Motor neuron (in vitro differentiated cells): ENCODE measurements around the gene ENPP4. TPM values are rescaled to one million over a fixed set of nuclear protein-coding genes. Genes with fewer than 3 reads are reported as not detected.
"Not testable (repeated sequence)": the region's sequence is repeated elsewhere in the genome, so short reads cannot be mapped to it uniquely, and the experiment has no call there.

ENCODE experiments used
- ATAC-seq, 8 experiments: fragments of 200-7000 bp; cut with Tn5 transposase; replicated peaks in 6 of 8; 2 replicates each; pipeline ENCODE4 v1.8.0; 2021; ENCODE audit warnings: mild to moderate bottlenecking in 8 of 8, moderate library complexity in 8 of 8
- H3K27ac ChIP-seq, 2 donors: fragments of 250-450 bp; sonication (Bioruptor Pico); 2 replicates each; pipeline ENCODE4 v1.9.0; 2021; ENCODE audit warnings: antibody characterized with exemption in 2 of 2, mild to moderate bottlenecking in 2 of 2, moderate library complexity in 1 of 2
- H3K4me1 ChIP-seq, 2 donors: fragments of 250-450 bp; sonication (Bioruptor Pico); replicated peaks in 1 of 2; 2 replicates each; pipeline ENCODE4 v1.6.1; 2021; ENCODE audit warnings: antibody characterized with exemption in 2 of 2, mild to moderate bottlenecking in 2 of 2, moderate library complexity in 1 of 2
- H3K4me3 ChIP-seq, 5 donors: fragments of 250-450 bp; sonication (Bioruptor Pico); 2 replicates each; pipeline ENCODE4 v1.9.0; 2021; ENCODE audit warnings: antibody characterized with exemption in 5 of 5, mild to moderate bottlenecking in 5 of 5, moderate library complexity in 4 of 5
- WGBS, 10 experiments: fragments of 450-650 bp; shearing (Covaris generic); methylation state at CpG; one replicate each; pipeline ENCODE4 v1.0.0; 2022; 5-methylcytosine and 5-hydroxymethylcytosine counted together
- in situ Hi-C, 9 experiments: fragments of 400-800 bp; cut with MboI; loops; one replicate each; pipeline ENCODE4 v1.15.0; 2021; ENCODE audit warnings: low sequenced_read_pairs in 9 of 9, low pct_unique_long_range_greater_than_20kb in 2 of 9; ENCODE audit not compliant: unreplicated experiment in 9 of 9
- total RNA-seq, 8 experiments: library from RNA; unstranded; fragments of 300-600 nt; gene quantifications; 2 replicates each; pipeline versions ENCODE4 v1.2.3 to v1.2.4, GENCODE V29; 2022

Gene ENPP4
- total RNA-seq = 10 to 100 TPM in 3 of 8 experiments, 1 to 10 TPM in 3, under 1 TPM in 2; 0.42 to 21.1 (median 6.8) TPM

- peaks cover 2 to 13% of the 10 kb centered on the region in 2 donors for H3K4me1 ChIP-seq
- H3K27ac ChIP-seq = peak within 1 kb of the TSS in 1 of 2 donors; percentile 19
- 0 to 6% (median 0%) methylated on average over 1 to 23 of the region's 61 CpGs; no CpG with 5 or more reads in 2 of the 10 experiments for WGBS, 10 experiments
- in situ Hi-C loops = no loop called here
- H3K4me3 ChIP-seq = peak within 1 kb of the TSS; percentile 54 to 88 (median 72)
- peak; percentile 99 to 100 (median 100) for ATAC-seq
Measured at GRCh38 chr6:46129629-46130511, at the start of gene ENPP4. Gene ENPP4, plus strand, starts transcription at chr6:46129989. Its CDS starts 9,595 bp downstream, at chr6:46139584.

GRCh38 chr6:46080111-46080510 lies 49.7 kb upstream of the ENPP4 start:
- Histone ChIP-seq H3K27ac (no peak overlapping the region), H3K4me3 (no peak overlapping the region), H3K4me1 (no peaks in the 10 kb centered on the region)
- no peak for ATAC-seq
- in situ Hi-C loops = loop anchor here in 1 of 9 experiments (25.0 kb wide), 2 partner anchors 132 to 332 kb away; no protein-coding TSS in a partner anchor
- WGBS, 10 experiments = 16 to 100% (median 63%) methylated on average over 2 to 4 of the region's 4 CpGs; no CpG with 5 or more reads in 2 of the 10 experiments

GRCh38 chr6:46085688-46086087 lies 44.1 kb upstream of the ENPP4 start:
- H3K4me1 ChIP-seq, ATAC-seq, H3K27ac ChIP-seq, H3K4me3 ChIP-seq: not testable (repeated sequence)
- in situ Hi-C loops = loop anchor here in 1 of 9 experiments (25.0 kb wide), 2 partner anchors 127 to 327 kb away; no protein-coding TSS in a partner anchor
- WGBS, 10 experiments = no CpG with 5 or more reads among the region's 10 CpGs

GRCh38 chr6:46090115-46091079 lies 39.4 kb upstream of the ENPP4 start:
- no peak overlapping the region for H3K4me3 ChIP-seq
- no peaks in the 10 kb centered on the region for H3K4me1 ChIP-seq
- H3K27ac ChIP-seq = no peak overlapping the region
- peak in 4 of 8 experiments; percentile 22 to 62 (median 39) for ATAC-seq
- WGBS, 10 experiments = 0 to 59% (median 27%) methylated on average over 4 to 10 of the region's 10 CpGs
- in situ Hi-C loops = loop anchor here in 1 of 9 experiments (25.0 kb wide), 2 partner anchors 122 to 322 kb away; no protein-coding TSS in a partner anchor

- no peak overlapping the region for H3K4me3 ChIP-seq
- 100% methylated on average over 1 of the region's 1 CpG; no CpG with 5 or more reads in 5 of the 10 experiments for WGBS, 10 experiments
- no peaks in the 10 kb centered on the region for H3K4me1 ChIP-seq
- no peak overlapping the region for H3K27ac ChIP-seq
- ATAC-seq = no peak
- in situ Hi-C loops = loop anchor here in 1 of 9 experiments (25.0 kb wide), 2 partner anchors 121 to 321 kb away; no protein-coding TSS in a partner anchor
Measured at GRCh38 chr6:46091080-46091478, 38.7 kb upstream of the ENPP4 start.

- in situ Hi-C loops = loop anchor here in 1 of 9 experiments (25.0 kb wide), 2 partner anchors 117 to 317 kb away; no protein-coding TSS in a partner anchor
- ATAC-seq = no peak
- no peak overlapping the region for H3K27ac ChIP-seq
Measured at GRCh38 chr6:46095251-46095650, 34.5 kb upstream of the ENPP4 start.

GRCh38 chr6:46097366-46097765 lies 32.4 kb upstream of the ENPP4 start:
- H3K27ac ChIP-seq = no peak overlapping the region
- in situ Hi-C loops = loop anchor here in 1 of 9 experiments (25.0 kb wide), 2 partner anchors 115 to 315 kb away; no protein-coding TSS in a partner anchor
- ATAC-seq = no peak
- no peaks in the 10 kb centered on the region for H3K4me1 ChIP-seq
- H3K4me3 ChIP-seq = no peak overlapping the region

More at GRCh38 chr6:46095251-46095650, 34.5 kb upstream of the ENPP4 start:
- Histone ChIP-seq H3K4me3 (no peak overlapping the region), H3K4me1 (no peaks in the 10 kb centered on the region)
- WGBS, 10 experiments = 40 to 100% (median 86%) methylated on average over 1 to 2 of the region's 2 CpGs

GRCh38 chr6:46098678-46099077 lies 31.1 kb upstream of the ENPP4 start:
- Histone ChIP-seq H3K27ac (no peak overlapping the region), H3K4me3 (no peak overlapping the region), H3K4me1 (no peaks in the 10 kb centered on the region)
- in situ Hi-C loops = loop anchor here in 1 of 9 experiments (25.0 kb wide), 2 partner anchors 114 to 314 kb away; no protein-coding TSS in a partner anchor
- 30 to 87% (median 78%) methylated on average over 1 to 4 of the region's 4 CpGs; no CpG with 5 or more reads in 5 of the 10 experiments for whole genome bisulfite sequencing, 10 experiments
- no peak for ATAC-seq

- H3K4me3 ChIP-seq = no peak overlapping the region
- H3K27ac ChIP-seq = no peak overlapping the region
- 13 to 100% (median 80%) methylated on average over 2 to 3 of the region's 3 CpGs for WGBS, 10 experiments
- in situ Hi-C loops = loop anchor here in 1 of 9 experiments (25.0 kb wide), 2 partner anchors 112 to 312 kb away; no protein-coding TSS in a partner anchor
- no peaks in the 10 kb centered on the region for H3K4me1 ChIP-seq
- no peak for ATAC-seq
Measured at GRCh38 chr6:46099952-46100351, 29.8 kb upstream of the ENPP4 start.

- Histone ChIP-seq H3K4me3 (no peak overlapping the region), H3K4me1 (no peaks in the 10 kb centered on the region), H3K27ac (no peak overlapping the region)
- peak in 2 of 8 experiments; percentile 37 to 51 for ATAC-seq
- in situ Hi-C loops = no loop called here
- 35 to 100% (median 82%) methylated on average over 1 to 3 of the region's 3 CpGs; no CpG with 5 or more reads in 2 of the 10 experiments for WGBS, 10 experiments
Measured at GRCh38 chr6:46102123-46102522, 27.7 kb upstream of the ENPP4 start.

- Histone ChIP-seq H3K4me1 (no peaks in the 10 kb centered on the region), H3K4me3 (no peak overlapping the region), H3K27ac (no peak overlapping the region)
- ATAC-seq = peak in 3 of 8 experiments; percentile 29 to 85 (median 81)
- in situ Hi-C loops = no loop called here
Measured at GRCh38 chr6:46103441-46104115, 26.2 kb upstream of the ENPP4 start.

GRCh38 chr6:46104209-46104608 lies 25.6 kb upstream of the ENPP4 start:
- WGBS, 10 experiments = 33 to 100% (median 89%) methylated on average over 1 to 3 of the region's 3 CpGs; no CpG with 5 or more reads in 2 of the 10 experiments
- H3K4me3 ChIP-seq = no peak overlapping the region
- H3K27ac ChIP-seq = no peak overlapping the region
- H3K4me1 ChIP-seq = no peaks in the 10 kb centered on the region
- in situ Hi-C loops = no loop called here
- ATAC-seq = peak in 1 of 8 experiments; percentile 10
